NCI-H146 treated with DMSO at 0.1 percent for 48 hours (cell line): ENCODE data around the gene LARGE2.
A peak's percentile ranks its signal among the peaks of the same experiment; 100 is the strongest.

Experiments
- DNase-seq: peaks from one replicate; lab custom pipeline; 2025; ENCODE audit not compliant: unreplicated experiment; lab: John Stamatoyannopoulos, UW

The LARGE2 gene

GRCh38 chr11:45928535-45929215 is 6.2 kb downstream of the LARGE2 start:
- DNase-seq: no peak

DNA sequence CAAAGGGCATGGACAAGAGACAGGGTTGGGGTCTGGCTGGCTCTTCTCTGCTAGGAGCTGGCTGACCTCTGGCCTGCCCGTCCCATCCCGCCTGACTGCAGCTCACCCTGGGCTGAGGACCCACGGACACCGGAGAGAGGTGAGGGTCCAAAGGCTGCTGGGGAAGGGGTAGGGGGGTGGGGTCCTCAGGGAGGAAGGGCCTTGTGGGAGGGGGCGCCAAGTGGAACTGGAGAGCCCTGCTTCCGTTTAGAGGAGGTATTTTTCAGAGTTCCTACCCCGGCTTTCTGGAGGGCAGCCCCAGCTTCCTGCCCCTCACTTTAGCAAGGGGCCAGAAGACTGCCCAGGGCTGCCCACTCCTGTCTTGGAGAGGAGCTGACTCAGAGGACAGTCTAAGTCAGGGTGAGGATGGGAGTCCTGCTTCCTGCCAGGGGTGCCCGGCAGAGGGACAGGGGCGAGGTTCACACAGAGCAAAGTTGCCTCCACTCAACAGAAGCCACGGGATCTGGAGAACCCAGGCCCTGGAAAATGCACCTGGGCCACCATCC is 7.1 kb downstream of the LARGE2 start:
- DNase-seq: no peak

GRCh38 chr11:45930031-45930794 is 7.8 kb downstream of the LARGE2 start:
- peak; percentile 65 for DNase-seq

- DNase-seq: no peak
These were observed 8.6 kb downstream of the LARGE2 start for GRCh38 chr11:45930951-45931570.

- DNase-seq: no peak
These were observed 9.3 kb downstream of the LARGE2 start for GRCh38 chr11:45931739-45932138.

GRCh38 chr11:45932217-45932616 is 9.8 kb downstream of the LARGE2 start:
- DNase-seq: no peak

DNA sequence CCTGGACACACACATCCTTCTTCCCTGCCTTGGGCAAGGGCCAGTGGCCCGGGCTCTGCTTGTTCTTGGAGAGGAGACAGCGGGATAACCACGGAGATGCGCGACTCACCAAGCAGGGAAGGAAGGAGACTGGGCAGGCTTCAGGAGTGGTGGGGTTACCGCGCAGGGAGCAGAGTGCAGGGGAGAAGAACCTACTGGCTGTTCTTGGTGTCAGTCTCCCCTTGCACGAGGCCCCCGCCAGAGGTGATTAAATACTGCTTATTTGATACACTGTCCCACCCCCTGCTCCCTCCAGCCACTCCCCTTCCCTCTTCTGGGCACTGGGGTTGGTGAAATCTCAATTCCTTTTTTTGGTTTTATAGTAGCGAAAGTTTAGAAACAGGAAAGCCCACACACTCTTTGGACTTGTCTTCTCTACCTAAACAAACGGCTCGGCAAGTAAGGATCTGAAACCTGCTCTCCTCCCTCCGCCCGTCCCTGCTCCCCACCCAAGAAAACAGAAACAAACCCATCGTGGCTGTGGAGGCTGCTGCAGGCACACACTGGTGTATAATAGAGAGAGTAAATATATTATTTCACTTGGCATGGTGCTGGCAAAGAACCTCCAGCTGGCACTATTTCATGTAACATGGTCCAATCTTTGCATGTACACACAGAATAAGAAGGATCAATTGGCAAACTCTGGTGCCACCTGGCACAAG is 10.8 kb downstream of the LARGE2 start:
- no peak for DNase-seq

DNA sequence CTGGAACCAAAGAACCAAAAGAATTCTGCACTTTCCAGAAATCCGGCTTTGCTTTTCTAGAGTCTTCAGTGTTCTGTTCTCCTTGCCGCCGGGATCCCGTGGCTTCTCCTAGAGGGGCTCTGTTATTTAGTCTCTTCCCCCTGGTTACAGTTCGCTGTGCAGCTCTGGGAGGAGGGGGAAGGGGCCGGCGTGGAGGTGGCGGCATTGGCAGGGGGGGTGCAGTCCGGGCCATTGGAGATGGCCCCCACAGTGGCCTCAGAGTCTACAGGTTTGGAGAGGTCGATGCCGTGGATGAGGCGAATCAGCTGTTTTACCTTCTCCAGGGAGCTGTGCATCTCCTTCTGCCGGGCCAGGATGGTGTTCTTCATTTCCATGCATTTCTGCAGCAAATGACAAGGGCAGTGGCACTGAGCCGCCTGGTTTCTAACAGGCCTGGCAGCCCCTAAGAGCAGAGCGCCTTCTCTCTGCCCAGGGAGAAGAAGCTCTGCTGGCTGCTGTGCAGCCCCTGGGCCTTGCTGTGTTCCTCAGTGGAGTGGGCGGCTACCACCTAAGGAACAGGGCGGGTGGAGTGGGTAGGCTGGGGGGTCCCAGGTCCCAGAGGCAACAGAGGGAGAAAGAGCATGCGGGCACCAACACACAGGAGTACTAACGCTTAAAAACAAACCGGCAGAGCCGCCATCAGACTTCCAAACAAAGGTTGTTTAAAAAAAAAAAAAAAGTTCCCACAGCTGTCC is 11.6 kb downstream of the LARGE2 start:
- DNase-seq: no peak

DNA sequence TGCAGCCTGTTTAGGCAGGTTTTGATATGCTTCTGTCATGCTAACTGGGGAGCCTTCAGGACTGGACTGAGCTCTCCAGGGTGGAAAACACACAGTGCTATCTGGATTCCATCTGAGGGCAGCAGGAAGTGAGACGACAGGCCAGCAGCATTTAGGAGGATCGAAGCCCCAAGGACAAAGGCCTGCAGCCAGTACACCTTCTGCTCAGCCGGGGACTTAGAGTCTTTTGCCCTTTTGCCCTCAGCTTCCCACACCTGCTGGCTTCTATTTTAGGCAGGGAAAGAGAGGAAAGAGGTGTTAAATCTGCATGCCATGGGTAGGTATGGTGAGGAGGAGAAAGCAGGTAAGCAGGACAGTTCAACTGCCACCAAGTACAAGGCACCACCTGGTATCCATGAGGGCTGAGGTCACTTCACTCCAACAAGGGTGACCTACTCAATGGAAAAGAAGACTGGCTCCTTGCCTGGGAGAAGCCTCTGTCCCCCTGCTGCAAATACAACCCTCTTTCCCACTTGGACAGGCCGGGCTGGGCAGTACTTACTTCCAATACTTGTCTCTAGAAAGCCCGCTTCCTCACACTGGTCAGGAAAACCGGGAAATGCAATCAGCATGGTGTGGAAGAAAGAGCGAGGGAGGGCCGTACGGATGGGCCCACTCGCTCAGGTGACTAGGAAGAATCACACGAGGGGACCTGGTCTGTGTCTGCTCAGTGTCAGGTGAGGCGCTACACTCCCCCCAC is 12.3 kb downstream of the LARGE2 start:
- no peak for DNase-seq

DNA sequence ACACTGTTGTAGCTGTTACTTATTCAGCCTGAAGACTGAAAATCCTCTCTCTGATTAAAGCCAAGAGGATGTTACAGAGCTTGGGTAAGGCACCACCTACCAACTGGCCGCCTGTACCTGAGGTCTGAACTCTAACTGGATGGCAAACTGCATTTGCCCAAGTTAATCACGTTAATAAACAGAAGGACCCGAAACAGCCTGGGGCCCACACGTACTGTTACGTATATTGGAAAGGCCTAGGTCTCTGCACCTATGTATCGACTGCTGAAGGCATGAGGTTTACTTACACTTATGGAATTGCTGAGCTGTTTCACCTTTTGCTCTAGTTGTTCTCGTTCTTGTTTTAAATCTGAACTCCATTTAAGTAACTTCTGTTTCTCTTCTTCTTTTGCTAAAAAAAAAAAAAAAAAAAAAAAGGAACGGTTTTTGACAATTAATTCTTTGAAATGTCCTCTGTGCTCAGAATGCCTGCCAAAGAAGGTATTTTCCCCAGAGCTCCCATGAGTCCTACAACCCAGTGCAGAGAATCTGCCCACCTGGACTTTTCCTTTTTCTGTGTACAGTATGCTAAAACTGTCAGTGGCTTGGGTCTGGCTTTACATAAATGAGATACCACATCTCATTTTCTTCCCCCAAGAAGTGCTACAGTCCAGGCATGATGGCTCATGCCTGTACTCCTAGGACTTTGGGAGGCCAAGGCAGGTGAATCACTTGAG is 13.1 kb downstream of the LARGE2 start:
- DNase-seq: no peak

GRCh38 chr11:45936511-45937054 is 14.1 kb downstream of the LARGE2 start:
- DNase-seq: no peak

DNA sequence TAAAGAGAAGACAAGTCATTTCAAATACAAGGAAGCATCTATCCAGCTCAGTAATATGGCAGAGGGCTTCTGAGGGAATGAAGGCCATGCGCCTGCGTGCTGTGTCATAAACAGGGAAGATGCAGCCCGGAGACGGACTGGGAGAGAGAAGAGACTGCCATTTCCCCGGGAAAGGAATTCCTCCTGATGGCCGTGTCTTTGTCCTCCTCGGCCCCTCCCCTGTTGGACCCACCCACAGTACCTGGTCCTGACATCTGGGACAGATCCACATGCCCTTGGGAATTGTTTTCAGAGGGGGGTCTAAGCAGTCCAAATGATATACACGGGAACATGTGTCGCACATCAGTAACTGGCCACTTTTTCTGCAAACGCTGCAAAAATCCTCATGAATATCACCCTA is 15.5 kb downstream of the LARGE2 start:
- no peak for DNase-seq

- no peak for DNase-seq
These were observed 17.4 kb downstream of the LARGE2 start for GRCh38 chr11:45939836-45940235.

DNA sequence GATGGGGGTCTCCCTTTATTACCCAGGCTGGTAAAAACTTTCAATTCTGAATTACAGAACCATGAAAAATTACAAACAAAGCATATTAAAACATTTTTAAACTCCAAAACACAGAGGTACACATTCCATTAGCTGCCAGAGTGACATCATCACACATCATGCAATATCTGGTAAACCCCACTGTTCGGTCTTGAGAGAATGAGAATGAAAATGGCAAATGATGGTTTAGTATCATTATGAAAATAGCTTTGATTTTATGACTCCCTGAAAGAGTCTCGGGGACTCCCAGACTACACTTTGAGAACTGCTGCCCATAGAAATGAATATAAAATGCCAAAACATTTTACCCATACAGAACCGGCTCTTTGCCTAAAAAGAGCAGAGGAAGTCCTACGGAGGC is 18.8 kb downstream of the LARGE2 start:
- no peak for DNase-seq

DNA sequence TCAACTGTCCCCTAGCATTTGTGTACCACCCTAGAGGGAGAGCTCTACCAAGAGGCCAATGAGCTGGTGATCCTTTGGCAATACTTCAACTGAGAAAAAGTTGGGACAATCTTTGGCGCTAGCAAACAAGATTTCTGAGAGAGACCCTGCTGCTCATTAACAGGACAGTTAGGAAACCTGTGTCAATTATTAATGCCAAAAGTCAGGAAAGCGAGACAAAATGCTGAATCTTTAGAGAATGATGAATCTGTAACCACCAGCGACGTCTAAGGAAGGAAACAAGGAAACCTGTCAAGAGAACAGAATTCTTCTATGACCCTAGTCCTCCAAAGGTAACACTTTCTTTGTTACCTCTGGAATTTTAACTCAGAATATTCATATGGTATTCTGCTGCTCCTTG is 19.9 kb downstream of the LARGE2 start:
- no peak for DNase-seq

DNA sequence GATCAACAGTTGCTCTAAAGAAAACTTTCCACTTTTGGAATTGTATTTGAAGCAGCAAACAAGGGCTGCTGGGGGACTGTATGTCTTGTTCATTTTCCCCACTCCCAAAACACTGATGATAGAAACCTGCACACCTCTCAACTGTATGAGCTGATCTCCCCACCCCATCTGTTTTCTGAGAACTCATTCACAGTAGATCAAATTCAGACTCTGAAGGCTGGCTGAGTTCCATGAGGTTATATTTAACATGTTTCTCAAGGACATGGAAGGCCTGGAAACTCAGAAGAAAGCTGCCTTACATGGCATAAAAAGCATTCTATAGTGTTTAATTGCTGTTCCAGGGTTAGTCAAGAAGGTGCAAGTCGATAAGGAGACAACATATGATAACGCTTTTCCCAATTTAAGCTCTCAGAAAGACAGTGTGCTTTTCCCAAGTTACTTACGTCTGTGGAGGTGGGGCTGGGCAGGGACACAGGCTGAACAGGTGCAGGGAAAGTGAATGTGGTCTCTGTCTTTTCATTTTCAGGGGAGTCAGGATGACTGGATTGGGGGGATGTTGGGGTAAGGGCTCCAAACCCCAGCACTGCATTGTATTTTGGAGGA is 23.0 kb downstream of the LARGE2 start:
- DNase-seq: no peak

GRCh38 chr11:45947885-45948284 is 25.4 kb downstream of the LARGE2 start:
- no peak for DNase-seq

DNA sequence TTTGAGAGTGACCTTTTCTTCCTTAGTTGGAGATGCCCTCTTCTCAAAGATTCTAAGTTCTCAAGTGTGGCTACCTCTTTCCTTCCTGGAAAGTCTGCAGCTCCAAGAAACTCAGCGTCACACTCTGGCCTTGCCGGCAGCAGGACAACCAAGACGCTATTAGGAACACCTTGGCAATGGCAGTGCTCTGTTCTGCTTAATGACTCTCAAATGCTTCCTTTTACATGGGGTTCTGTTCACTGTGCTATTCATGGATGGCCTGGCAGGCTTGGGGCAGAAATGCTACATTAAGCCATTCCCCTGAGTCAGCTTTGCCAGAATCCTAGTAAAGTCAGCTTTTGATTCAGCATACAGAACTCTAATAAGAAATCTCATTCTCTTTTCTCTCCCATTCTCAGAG is 25.9 kb downstream of the LARGE2 start:
- no peak for DNase-seq

GRCh38 chr11:45949992-45950407 is 27.5 kb downstream of the LARGE2 start:
- no peak for DNase-seq
